Measurements from ENCODE around the gene NDUFB2.
"Not testable (repeated sequence)": the region's sequence is repeated elsewhere in the genome, so short reads cannot be mapped to it uniquely, and the experiment has no call there.

NDUFB2 gene

DNA sequence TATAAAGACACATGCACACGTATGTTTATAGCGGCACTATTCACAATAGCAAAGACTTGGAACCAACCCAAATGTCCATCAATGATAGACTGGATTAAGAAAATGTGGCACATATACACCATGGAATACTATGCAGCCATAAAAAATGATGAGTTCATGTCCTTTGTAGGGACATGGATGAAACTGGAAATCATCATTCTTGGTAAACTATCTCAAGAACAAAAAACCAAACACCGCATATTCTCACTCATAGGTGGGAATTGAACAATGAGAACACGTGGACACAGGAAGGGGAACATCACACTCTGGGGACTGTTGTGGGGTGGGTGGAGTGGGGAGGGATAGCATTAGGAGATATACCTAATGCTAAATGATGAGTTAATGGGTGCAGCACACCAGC, 46.7 kb downstream of the NDUFB2 start:
- not testable (repeated sequence) for DNase-seq (ENCODE audit: low read depth)

GRCh38 chr7:140744005-140744404, 47.5 kb downstream of the NDUFB2 start:
- DNase-seq (ENCODE audit: low read depth) = no peak

- no peak for DNase-seq (ENCODE audit: low read depth)
These were observed 49.0 kb downstream of the NDUFB2 start for GRCh38 chr7:140745266-140746058.

DNA sequence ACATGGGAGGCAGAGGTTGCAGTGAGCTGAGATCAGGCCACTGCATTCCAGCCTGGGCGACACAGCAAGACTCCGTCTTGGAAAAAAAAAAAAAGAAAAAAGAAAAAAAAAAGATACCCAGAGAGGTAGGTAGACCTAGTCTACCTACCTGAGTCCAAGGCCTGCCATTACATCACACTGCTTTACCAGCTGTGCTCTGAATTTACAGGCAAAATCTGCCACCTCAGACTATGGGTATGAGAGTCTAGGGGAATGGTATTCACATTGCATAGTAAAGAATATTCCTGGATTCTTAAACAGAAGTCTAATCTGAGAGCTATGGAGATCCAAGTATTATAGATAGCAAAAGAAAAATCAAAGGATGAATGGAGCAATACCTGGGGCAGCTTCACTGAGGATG, 50.2 kb downstream of the NDUFB2 start:
- no peak for DNase-seq (ENCODE audit: low read depth)

GRCh38 chr7:140752533-140752932, 56.0 kb downstream of the NDUFB2 start:
- no peak for DNase-seq (ENCODE audit: low read depth)

DNA sequence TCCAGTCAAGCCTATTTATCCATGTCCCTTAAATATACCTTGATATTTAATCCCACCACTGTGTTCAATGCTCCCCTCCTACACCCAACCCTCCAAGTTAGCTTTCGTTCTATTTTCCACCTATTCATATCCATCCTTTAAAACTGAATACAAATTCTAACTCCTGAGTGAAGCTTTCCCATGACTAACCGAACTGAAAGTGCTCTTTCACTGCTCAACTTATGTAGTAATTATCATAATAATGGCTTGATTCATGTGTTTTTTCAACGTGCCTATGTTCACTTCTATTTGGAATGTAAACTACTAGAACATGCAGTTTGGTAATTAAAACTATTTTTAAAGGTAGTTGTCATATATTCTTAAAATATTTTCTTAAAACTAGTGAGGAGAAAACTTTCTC, 58.0 kb downstream of the NDUFB2 start:
- no peak for DNase-seq (ENCODE audit: low read depth)

Measured in GM04504 (cell line).